GM18502 (cell line): Measurements from ENCODE around the gene ZG16.
"Not testable (repeated sequence)": the region's sequence is repeated elsewhere in the genome, so short reads cannot be mapped to it uniquely, and the experiment has no call there.

ENCODE experiments used
- ATAC-seq: cut with Tn5 transposase; IDR thresholded peaks from one replicate; pipeline ENCODE4 v1.9.1; 2021; ENCODE audit warnings: mild to moderate bottlenecking; ENCODE audit not compliant: unreplicated experiment, poor library complexity

ZG16 gene

GRCh38 chr16:29783094-29783953, 5.3 kb downstream of the ZG16 start:
- ATAC-seq, result not testable (repeated sequence)

GRCh38 chr16:29784157-29784556, 6.1 kb downstream of the ZG16 start:
- ATAC-seq, result no peak

- ATAC-seq, result peak; percentile 48
Observed at GRCh38 chr16:29784901-29785500, 6.9 kb downstream of the ZG16 start.

GRCh38 chr16:29787155-29787554, 9.1 kb downstream of the ZG16 start:
- not testable (repeated sequence) for ATAC-seq

- no peak for ATAC-seq
Observed at GRCh38 chr16:29789775-29790182, 11.7 kb downstream of the ZG16 start.

GRCh38 chr16:29790183-29790948, 12.3 kb downstream of the ZG16 start, which contains the start of gene KIF22:
KIF22 (plus strand) TSS chr16:29790751; CDS start chr16:29790760, 9 bp downstream.
- ATAC-seq, result peak; percentile 93

- peak; percentile 9 for ATAC-seq
Observed at GRCh38 chr16:29790949-29791844, 13.1 kb downstream of the ZG16 start.

GRCh38 chr16:29791845-29792807, 14.1 kb downstream of the ZG16 start:
- ATAC-seq, result no peak

GRCh38 chr16:29793153-29793552, 15.1 kb downstream of the ZG16 start:
- ATAC-seq, result not testable (repeated sequence)

GRCh38 chr16:29794231-29794710, 16.2 kb downstream of the ZG16 start:
- no peak for ATAC-seq

GRCh38 chr16:29802416-29802935, 24.4 kb downstream of the ZG16 start:
- ATAC-seq, result no peak

- ATAC-seq, result no peak
Observed at GRCh38 chr16:29804020-29804419, 26.0 kb downstream of the ZG16 start.

GRCh38 chr16:29804455-29805231, 26.6 kb downstream of the ZG16 start:
- ATAC-seq, result no peak

GRCh38 chr16:29805232-29806098, 27.4 kb downstream of the ZG16 start:
- peak; percentile 54 for ATAC-seq

- no peak for ATAC-seq
Observed at GRCh38 chr16:29806099-29806579, 28.1 kb downstream of the ZG16 start, which contains the start of gene MAZ. MAZ (plus strand) TSS chr16:29806529; CDS start chr16:29806702, 173 bp downstream.

GRCh38 chr16:29806641-29807425, 28.8 kb downstream of the ZG16 start:
- ATAC-seq, result no peak
